AML-193 (cell line): ENCODE results near the gene NWD2.

Experiments
- DNase-seq, 2 experiments: peaks; one replicate each; lab custom pipeline; 2025; lab: John Stamatoyannopoulos, UW

The NWD2 gene

DNA sequence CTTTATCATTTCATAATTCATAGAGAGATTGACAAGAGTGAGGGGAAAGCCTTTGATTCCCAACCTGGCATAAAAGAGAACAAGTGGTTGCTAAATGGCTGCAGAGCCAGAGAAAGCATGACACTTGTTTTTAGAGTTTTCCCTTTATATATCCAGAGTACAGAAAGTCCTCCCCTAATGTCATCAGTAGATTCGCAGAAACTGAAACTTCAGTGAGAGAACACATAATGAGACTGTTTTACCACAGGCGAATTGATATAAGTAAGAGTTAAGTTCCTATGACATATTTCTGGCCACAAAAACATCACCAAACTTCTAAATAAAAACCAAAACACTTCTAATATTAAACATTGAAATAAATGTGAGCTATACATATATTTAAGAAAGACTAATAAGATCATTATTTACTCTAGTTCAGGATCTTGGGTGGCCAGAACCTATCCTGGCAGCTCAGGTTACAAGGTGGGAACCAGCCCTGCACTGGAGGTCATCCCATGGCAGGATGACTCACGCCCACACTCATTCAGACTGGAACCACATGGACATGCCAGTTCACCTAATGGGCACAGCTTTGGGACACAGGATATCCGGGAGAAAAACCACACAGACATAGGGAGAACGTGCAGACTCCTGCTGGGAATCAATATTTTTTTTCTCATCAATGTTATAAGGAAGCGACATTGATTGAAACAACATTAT lies 35.5 kb downstream of the NWD2 start:
- DNase-seq, result no peak

DNA sequence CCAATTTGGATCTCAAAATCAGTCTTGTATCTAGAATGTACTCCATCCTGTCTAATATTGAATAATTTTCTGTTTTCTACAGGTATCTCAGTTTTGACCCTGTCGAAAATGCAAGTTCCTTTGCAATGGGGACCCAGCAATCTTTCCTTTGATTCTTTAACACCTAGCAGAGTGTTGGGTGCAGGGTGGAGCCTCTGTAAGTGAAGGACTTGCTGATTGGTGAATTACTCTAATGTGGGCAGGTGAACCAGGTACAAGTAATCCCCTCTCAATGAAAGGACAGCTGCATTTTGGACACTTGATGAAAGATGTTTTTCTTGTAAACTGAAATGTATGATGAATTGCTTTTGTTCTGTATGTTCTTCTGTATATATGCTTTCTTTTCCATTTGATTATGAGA lies 54.9 kb downstream of the NWD2 start:
- DNase-seq, result no peak

DNA sequence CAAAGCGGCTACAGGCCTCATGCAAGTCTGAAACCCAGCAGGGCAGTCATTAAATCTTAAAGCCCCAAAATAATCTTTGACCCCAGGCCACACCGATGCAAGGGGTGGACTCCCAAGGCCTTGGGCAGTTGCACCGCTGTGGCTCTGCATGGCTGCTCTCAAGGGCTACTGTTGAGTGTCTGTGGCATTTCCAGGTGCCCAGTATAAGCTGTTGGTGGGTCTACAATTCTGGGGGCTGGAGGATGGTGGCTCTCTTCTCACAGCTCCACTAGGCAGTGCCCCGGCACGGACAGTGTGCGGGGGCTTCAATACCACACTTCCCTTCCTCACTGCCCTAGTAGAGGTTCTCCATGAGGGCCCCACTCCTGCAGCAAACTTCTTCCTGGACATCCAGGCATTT lies 60.1 kb downstream of the NWD2 start:
- DNase-seq, result no peak

DNA sequence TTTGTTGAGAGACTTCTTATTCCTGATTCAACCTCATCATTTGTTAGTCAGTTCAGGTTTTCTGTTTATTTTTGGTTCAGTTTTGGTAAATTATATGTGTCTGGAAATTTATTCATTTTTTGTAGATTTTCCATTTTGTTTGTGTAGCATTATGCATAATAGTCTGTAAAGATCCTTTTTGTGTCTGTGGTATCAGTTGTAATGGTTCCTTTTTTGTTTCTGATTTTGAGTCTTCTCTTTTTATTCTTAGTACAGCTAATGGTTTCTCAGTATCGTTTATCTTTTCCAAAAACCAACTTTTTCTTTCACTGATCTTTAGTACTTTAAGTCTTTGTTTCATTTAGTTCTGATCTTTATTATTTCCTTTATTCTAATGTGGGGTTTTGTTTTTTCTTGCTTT lies 61.4 kb downstream of the NWD2 start:
- no peak for DNase-seq

DNA sequence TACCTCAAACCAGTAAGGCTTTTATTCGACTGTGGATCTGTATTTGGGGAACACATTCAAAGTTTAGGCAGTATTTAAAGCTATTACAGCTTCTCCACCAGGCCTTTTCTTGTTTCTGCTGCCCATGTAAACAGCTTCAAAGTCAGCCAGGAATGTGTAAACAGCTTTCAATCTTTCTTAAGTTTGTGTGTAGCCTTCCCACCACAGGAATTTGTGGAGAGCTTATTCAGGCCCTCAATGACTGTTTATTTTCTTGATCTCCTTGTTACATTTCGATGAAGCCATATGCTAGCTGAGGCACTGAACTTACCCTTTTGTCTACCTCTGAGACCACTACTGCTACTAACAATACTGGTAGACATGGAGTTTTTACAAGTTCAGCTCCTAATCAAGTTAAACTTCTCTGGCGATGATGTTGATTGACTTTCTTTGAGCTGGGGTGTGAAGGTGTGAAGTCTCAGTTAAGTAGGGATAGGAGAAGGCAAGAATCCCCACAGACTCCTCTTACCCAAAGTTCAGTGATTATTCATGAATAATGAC lies 72.6 kb downstream of the NWD2 start:
- no peak for DNase-seq

DNA sequence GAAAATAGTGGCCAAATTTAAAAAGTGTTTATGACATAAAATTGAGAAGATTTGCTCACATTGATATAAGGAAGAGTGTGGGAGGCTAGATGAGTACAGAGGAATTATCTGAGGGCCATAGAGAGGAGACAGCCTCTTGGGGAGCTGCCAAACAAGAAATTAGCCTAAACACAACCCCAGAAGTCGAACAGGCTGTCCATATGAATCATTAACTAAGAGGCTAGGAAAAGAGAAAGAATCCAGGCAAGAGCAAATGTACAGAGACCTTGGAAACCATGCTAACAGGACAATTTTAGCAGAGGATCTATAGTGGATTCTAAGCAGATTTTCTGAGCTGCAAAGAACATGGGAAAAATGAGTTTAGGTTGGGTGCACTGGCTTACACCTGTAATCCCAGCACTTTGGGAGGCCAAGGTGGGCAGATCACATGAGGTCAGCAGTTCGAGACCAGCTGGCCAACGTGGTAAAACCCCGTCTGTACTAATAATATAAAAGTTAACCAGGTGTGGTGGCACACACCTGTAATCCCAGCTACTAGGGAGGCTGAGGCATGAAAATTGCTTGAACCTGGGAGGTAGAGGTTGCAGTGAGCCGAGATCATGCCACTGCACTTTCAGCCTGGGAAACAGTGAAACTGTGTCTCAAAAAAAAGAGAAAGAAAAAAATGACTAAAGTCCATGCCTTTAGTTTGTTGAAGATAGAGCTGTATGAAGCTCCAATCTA lies 76.1 kb downstream of the NWD2 start:
- no peak for DNase-seq

DNA sequence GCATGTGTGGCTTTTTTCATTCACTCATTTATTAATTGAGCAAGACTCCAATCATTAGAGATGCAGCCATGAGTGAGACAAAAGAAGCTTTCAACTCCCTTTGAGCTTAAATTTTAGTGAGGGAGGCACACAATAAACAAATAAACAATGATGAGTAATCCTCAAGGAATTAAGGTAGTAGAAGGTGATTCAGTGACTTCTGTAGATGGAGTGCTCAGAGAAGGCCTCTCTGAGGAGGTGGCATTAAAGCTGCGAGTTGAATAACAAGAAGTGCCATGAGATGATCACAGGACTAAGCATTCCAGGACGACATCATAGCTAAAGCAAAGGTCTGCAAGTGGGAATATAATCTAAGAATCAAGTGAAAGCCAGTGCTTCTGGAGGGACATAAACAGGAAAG lies 77.6 kb downstream of the NWD2 start:
- DNase-seq, result no peak

DNA sequence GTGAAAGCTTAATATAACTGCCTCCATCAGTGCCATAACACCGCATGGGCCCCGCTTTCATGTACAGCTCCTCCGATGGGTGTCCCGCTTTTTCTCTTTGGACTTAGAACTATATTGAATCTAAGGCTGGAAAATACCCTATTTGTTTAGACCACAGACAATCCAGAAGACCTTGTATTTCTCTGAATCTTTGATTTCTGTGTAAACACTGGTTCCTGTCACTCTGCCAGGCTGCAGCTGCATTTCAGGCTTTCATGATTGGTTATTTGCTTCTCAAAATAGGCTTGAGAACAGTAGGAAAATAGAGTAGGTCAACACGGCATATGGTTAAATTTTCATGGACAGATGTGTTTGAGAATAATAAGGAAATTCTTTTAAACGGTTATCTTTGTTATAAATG lies 80.0 kb downstream of the NWD2 start:
- no peak for DNase-seq

DNA sequence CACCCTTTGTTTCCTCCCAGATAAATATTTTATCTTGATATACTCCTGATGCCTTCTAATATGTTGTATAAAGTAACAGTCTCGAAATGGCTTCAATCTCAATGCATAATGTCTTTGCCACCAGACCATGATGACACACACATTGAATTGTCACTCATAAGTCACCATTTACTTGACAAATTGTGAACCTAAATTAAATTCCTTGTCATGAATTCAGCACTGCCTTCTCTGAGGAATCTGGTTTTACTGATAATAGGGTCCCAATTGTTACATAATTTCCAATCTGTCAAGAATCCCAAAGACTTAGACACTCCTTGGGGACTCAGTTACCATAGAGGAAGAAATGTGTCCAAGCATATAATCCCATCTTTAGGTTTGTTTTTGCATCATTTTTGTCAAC lies 82.3 kb downstream of the NWD2 start:
- no peak for DNase-seq

DNA sequence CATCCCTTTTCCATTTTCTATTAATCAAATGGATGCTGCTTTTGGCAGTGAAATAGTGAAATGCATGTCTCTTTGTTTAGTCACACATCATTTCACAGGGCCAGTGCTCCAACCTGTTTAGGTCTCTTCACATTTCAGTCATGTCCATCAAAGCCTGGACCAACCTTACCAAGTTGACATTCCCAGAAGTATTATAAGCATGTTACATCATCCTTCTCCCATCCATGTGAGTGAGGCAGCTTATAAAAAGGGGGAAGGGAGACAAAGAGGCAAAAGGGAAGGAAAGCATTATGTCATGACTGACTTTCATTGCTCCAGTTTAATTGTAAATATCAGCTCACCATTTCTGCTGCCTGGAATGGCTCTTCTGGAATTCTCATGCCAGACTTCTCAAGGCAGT lies 94.4 kb downstream of the NWD2 start:
- no peak for DNase-seq

DNA sequence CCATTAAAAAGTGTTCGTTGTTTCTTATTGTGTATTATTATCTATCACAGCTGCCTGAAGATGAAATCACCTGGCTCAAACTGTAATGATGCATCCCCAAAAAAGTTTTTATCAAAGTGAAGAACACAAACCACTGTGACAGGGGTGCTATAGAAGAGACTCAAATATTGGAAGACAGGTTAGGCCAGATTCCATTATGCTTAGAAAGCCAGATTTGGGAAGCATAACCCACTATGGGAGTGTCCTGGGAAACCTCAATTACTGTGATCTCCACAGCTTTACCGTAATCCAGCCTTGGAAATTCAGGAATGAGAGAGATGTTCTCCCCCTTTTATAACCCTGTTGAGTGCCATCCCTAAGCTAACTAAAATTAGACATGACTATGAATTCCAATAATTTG lies 114.2 kb downstream of the NWD2 start:
- DNase-seq, result no peak

DNA sequence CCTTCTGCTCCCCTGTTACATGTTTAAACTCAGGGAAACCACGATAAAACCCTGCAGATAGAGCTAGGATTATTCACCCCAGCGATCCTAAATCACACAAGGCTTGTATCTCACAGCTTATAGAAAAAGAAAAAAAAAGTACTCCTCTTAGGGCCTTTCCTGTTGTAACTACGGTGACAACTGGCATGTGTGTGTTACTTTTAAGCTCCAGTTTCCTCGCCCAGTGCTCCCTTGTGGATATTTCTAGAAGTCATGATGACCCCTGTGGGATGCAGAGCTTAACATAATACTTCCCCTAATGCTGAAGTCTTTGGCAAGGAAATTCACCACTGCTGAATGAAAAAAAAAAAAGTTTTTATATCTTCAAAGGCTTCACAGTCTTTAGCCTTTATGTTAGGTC lies 114.7 kb downstream of the NWD2 start:
- no peak for DNase-seq

DNA sequence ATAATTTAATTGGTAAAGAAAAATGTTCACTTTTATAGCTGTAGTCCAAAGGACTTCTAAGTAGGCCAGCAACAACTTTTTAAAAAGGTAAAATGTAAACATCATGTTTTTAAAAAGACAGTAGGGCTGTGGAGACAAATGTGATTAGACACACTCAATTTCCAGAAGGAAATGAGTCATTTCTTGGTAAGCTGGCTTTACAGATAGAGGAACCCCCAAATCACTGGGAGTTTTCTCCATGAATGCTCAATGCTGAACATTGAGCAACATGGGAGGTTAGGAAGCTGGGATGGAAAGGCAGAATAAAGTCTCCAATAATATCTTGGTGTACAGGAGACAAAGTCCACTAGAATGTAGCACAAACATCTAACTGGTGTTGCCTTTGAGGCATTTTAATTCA lies 121.3 kb downstream of the NWD2 start:
- DNase-seq, result peak; percentile 13 to 17

DNA sequence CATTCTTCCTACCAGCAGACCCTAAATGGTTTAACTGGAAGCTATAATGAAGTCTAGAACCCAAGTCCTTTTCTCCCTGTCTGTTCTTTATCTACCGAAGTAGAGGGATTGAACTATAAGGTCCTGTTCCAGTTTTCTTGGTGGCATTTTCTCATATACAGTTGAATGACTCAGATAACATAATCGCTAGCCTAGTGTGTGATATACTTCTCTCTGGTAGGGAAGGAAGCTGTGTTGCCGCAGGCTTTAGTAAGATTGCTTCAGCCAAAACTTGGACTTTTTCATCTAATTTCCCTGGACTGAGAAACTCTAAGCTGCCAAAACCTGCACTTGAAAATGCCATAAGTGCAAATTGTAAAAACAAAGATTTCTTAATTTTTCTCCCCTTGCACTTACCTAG lies 123.4 kb downstream of the NWD2 start:
- DNase-seq, result peak; percentile 68 to 88

DNA sequence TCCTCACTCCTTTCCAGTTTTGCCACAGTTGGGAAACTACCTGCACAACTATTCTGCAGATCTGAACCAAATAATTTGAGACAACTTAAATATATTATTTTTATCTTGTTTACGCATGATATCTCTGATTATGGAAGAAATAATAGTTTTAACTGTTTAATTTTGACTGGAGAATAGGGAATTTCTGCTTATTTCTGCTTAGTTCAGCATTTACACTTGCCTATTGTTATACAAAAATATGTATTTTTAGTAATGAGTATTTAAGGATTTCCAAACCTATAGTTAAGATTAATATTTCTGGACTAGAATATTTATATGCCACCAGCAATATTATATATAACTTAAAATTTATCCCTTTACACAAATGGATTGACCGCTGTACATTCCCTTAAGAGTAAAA lies 125.5 kb downstream of the NWD2 start:
- no peak for DNase-seq

DNA sequence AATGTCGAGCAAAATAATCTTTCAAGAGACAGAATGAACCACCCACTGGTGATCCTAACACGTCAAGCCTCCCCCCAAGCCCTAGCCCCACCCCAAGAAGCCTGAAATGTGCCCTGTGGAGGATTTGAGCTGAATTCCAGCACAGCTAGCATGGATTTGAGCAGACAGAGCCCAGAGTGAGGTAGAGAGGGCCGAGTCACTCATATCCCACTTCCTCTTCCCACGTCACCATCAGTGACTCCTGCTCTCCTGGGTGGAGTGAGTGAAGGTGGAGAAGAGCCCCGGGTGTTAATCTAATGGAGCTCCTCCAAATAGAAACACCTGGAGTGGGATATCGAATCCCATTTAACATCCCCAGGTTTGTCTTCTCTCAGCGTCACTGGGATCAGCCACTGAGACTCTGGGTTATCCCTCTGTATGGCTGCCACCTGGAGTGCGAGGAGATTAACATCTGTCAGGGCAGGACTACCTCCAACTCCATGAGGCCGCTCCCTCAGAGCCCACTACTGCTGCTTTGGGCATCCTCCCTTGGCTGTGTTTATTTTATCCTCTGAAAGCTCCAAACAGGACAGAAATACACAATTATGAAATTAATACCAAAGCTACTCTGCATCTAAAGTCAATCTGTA lies 136.6 kb downstream of the NWD2 start:
- DNase-seq, result no peak

DNA sequence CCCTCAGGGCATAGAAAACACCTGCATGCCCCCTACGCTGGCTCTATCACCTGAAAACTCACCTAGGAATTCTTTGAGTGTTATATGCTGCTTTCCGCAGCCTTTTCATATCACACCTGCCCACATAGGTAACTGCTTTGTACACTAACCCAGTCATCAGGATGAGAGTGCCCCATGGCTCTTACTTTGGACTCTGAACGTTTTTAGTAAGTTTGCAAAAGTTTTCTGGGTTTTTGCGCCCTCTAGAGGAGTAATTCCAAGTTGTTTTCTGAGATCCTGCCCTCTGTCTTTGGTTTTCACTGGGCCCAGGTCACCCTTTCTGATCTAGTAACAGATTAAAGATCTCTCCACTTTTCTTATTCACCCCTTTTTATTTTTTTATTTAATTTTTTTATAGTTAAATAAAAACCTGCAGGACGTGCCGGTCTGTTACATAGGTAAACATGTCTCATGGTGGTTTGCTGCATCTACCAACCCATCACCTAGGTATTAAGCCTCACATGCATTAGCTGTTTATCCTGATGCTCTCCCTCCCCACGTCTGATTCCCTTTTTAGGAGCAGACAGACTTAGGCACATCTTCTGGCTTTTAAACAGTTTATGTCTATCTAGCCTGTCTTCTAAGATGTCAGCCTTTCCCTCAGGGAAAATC lies 139.2 kb downstream of the NWD2 start:
- DNase-seq, result peak; percentile 51 to 55

DNA sequence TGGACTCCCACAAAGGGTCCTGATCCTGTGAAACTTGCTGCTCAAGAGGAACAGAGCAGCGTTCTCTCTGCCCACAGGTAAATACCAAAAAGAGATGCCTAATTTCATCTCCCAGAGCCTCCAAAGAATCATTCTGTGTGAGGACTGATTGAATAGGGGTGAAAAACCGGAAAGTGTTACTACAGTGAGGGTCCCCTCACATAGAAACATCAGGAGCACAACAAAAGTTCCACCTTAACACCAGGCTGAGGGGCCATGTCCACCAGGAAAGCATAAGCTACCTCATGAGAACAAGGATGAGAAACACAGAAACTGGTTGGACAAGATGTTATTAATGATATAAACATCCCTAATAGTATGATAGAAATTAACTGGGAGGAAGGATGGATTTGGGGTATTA lies 140.9 kb downstream of the NWD2 start:
- DNase-seq, result no peak

DNA sequence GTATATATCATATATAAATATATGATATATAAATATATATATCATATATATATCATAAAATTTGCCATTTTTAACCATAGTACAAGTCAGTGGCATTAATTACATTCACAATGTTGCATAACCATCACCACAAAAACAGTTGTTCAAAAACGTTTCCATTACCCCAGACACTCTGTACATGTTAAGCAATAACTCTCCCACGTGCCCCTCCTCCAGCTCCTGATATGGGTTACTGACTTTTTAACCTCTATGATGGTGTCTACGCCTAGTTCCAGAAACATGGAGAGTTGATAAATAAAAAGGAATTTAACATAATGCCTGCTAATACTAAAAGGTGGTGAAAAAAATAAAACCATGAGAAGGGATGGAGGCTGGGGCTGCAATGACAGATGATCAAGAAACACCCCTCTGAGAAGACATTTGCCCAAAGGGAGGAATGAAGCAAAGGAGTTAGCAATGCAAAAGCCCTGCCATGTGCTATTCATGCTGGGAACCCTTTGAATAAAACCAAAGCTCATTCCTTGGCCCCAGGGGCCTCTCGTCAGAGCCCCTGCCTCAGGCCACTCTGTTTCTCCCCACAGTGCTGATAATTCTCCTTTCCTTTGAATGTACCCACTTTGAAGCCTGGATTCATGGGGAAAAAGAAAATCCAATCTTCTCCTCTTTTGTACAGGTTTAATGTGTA lies 144.3 kb downstream of the NWD2 start:
- DNase-seq, result peak; percentile 90 to 92

DNA sequence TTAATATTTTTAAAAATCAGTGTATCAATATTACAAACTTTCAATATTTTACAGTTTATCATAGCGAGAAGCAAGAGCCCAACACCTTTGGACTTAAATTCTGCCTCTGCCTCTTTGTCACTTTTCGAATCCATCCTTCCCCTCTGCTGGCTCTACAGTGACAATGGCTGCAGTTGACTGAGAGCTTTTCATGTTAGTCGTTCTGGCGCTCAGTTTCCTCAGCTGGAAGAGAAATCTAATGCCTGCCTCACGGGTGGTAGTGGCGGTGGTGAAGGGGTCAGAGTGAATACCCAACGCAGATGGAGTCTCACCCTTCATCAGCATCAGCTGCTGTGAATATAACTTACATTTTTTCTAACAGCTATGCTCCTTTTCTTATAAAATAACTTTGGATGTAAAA lies 144.8 kb downstream of the NWD2 start:
- DNase-seq, result no peak

DNA sequence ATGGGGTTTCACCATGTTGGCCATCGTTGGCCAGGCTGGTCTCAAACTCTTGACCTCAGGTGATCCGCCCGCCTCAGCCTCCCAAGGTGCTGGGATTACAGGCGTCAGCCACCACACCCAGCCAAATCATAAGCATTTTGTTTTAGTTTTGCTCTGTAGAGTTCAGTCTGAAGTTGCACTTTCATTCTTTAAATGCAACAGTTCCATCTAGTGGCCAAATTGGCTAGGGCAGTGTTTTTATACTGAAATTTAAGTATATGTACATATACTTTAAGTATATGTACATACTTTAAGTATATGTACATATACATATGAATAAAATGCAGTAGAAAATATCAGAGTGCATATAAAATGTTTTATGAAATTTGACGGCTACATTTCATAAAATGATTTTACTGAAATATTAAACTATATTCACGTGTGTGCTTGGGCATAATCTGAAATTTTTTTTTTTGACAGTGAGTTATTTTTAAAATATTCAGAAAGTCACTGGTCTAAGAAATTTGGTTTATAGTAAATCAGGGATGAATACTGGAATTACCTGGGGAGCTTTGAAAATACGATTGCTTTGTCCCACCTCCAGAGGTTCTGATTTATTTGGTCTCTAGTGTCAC lies 145.5 kb downstream of the NWD2 start:
- peak; percentile 75 to 80 for DNase-seq
